ENCODE measurements around the gene DNAJC28. TPM values are rescaled to one million over a fixed set of nuclear protein-coding genes. Genes with fewer than 3 reads are reported as not detected.

DNAJC28 gene
- total RNA-seq, 4 donors from 2014 or later: 5.6 to 12.3 (median 9.3) TPM

DNA sequence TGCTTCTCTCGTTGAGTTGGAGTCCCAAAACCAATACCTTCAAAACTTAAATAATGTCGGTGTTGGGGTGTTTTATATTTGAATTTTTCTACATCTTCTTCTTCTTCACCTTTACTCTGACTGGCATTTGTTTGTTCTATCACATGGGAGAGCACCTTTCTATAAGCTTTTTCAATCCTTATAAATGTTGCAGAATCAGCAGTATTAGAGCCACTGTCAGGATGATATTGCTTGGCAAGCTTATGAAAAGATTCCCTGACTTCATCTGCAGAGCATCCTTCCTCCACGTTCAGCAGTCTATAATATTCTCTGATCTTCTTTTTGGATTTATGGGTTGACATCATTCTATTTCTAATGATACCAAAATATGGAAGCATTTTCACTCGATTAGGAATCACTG, 2.6 kb downstream of the DNAJC28 start:
- intact Hi-C loops (cut with DNase I): no loop called here
- Histone ChIP-seq H3K9me3 (no peaks in the 10 kb centered on the region), H3K4me1 (peaks cover 13 to 16% of the 10 kb centered on the region in 2 donors), H3K27me3 (no peaks in the 10 kb centered on the region), H3K36me3 (no peaks in the 10 kb centered on the region), H3K27ac (no peak overlapping the region), H3K4me3 (replicated peaks in 1 of 3) (no peak overlapping the region)
- WGBS, 2 donors: 95 to 97% methylated on average over 4 of the region's 4 CpGs
- DNase-seq: no peak
- TF ChIP-seq, protein P1, sequence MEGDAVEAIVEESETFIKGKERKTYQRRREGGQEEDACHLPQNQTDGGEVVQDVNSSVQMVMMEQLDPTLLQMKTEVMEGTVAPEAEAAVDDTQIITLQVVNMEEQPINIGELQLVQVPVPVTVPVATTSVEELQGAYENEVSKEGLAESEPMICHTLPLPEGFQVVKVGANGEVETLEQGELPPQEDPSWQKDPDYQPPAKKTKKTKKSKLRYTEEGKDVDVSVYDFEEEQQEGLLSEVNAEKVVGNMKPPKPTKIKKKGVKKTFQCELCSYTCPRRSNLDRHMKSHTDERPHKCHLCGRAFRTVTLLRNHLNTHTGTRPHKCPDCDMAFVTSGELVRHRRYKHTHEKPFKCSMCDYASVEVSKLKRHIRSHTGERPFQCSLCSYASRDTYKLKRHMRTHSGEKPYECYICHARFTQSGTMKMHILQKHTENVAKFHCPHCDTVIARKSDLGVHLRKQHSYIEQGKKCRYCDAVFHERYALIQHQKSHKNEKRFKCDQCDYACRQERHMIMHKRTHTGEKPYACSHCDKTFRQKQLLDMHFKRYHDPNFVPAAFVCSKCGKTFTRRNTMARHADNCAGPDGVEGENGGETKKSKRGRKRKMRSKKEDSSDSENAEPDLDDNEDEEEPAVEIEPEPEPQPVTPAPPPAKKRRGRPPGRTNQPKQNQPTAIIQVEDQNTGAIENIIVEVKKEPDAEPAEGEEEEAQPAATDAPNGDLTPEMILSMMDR (IDR thresholded peaks at IDR 0.05): no peak
- no peak for TF ChIP-seq POLR2A (IDR thresholded peaks at IDR 0.05)

DNA sequence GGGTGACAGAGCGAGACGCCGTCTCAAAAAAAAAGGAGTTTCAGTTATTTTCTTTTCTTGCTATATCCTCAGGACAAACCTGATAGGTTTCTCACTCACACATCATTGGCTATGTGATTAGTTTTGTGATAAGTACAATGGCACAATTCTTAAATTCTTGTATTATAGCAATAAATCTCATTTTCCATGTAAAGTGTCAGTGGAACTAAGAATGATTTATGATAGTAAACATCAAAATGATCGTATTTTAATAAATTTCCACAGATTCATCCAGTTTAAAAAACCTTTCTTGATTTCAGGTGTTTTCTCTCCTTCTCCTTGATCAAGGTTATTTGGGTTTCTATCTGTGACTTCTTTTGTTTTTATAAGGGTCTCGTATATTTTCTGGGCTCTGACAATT, 3.5 kb downstream of the DNAJC28 start:
- H3K27me3 ChIP-seq: no peaks in the 10 kb centered on the region
- no peaks in the 10 kb centered on the region for H3K9me3 ChIP-seq
- no peak overlapping the region for H3K4me3 ChIP-seq (replicated peaks in 1 of 3)
- no peaks in the 10 kb centered on the region for H3K36me3 ChIP-seq
- DNase-seq: no peak
- no peak overlapping the region for H3K27ac ChIP-seq
- TF ChIP-seq POLR2A (IDR thresholded peaks at IDR 0.05): no peak
- TF ChIP-seq, protein P1 (IDR thresholded peaks at IDR 0.05): no peak
- 96 to 97% methylated on average over 5 of the region's 5 CpGs for WGBS, 2 donors
- peaks cover 16 to 18% of the 10 kb centered on the region in 2 donors for H3K4me1 ChIP-seq
- intact Hi-C loops (cut with DNase I): no loop called here

DNA sequence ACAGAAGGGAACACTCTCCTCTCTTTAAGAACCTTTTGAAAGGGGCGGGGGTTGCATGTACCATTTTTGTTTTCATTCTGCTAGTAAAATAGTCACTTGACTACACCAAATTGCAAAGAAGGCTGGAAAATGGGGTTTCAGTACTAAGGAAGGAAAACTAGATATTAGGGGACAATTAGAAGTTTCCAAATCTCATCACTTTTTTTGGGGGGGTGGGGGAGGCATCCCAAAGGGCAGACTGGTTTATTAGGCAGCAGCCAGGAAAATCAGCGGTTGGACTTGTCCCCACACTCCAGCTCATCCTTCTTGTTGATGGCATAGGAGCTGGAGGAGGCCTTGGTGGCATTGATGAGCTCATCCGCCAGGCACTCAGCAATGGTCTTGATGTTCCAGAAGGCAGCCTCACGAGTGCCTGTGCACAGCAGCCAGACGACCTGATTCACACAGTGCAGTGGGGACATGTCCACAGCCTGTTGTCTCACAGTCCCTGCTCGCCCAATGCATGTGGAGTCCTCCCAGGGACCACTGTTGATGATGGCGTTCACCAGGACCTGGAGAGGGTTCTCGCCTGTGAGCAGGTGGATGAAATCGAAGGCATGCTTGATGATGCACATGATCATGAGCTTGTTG, 10.1 kb downstream of the DNAJC28 start:
- Histone ChIP-seq H3K9me3 (no peaks in the 10 kb centered on the region), H3K36me3 (no peaks in the 10 kb centered on the region), H3K4me3 (replicated peaks in 1 of 3) (no peak overlapping the region), H3K27me3 (no peaks in the 10 kb centered on the region), H3K4me1 (peaks cover 19 to 36% of the 10 kb centered on the region in 2 donors), H3K27ac (peak overlapping the region in 2 of 3 donors; percentile 82 to 95)
- intact Hi-C loops (cut with DNase I): no loop called here
- no peak for TF ChIP-seq POLR2A (IDR thresholded peaks at IDR 0.05)
- TF ChIP-seq, protein P1 (IDR thresholded peaks at IDR 0.05): no peak
- WGBS, 2 donors: 79 to 85% methylated on average over 8 to 9 of the region's 9 CpGs
- DNase-seq: peak; percentile 44 to 69

DNA sequence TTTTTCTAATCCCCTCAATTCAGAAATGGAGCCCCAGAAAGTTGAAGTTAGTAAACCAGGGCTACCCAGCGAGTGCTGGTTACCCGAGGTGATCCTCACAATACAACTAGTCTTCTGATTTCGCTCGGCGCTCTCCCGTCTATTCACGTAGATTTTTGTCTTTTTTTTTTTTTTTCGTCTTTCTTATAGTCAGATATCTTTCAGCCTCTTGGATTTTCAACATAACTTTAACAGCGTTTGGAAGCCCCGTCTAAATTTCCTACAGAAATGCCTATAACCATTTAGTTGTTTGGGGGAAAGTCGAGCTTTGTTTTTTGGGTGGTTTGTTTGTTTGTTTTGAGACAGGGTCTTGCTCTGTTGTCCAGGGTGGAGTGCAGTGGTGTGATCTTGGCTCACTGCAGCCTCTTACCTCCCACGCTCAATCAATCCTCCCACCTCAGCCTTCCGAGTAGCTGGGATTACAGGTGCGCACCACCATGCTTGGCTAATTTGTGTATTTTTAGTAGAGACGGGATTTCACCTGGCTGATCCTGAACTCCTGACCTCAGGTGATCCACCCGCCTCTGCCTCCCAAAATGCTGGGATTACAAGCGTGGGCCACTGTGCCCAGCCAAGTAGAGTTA, 10.9 kb downstream of the DNAJC28 start:
- peak in 1 of 2 donors; percentile 35 for DNase-seq
- no peaks in the 10 kb centered on the region for H3K27me3 ChIP-seq
- H3K4me3 ChIP-seq (replicated peaks in 1 of 3): peak overlapping the region; percentile 30 to 92 (median 77)
- peaks cover 19 to 36% of the 10 kb centered on the region in 2 donors for H3K4me1 ChIP-seq
- TF ChIP-seq, protein P1 (IDR thresholded peaks at IDR 0.05): no peak
- TF ChIP-seq POLR2A (IDR thresholded peaks at IDR 0.05): no peak
- H3K27ac ChIP-seq: peak overlapping the region; percentile 82 to 97 (median 95)
- no peaks in the 10 kb centered on the region for H3K9me3 ChIP-seq
- H3K36me3 ChIP-seq: no peaks in the 10 kb centered on the region
- 22 to 26% methylated on average over 17 of the region's 17 CpGs for WGBS, 2 donors
- intact Hi-C loops (cut with DNase I): no loop called here

Data from thyroid gland (tissue), 4 donors.